Measurements from ENCODE around the gene DHRSX.

- TF ChIP-seq EZH2 (IDR thresholded peaks at IDR 0.05; ENCODE audit: insufficient read depth, poor library complexity, severe bottlenecking) (no peak), EZH2phosphoT487 (IDR thresholded peaks at IDR 0.05; ENCODE audit: insufficient read depth, low read depth) (no peak)
Measured at GRCh38 chrX:2242980-2243379, 257.8 kb downstream of the DHRSX start.

All from GM23248 (cell line).